Measurements from ENCODE around the gene ZNF148. TPM values are rescaled to one million over a fixed set of nuclear protein-coding genes. Genes with fewer than 3 reads are reported as not detected.

Gene ZNF148
- total RNA-seq, 4 donors from 2014 or later, result 10.7 to 25.9 (median 16.9) TPM

GRCh38 chr3:125260158-125260557, 115.0 kb downstream of the ZNF148 start:
- Histone ChIP-seq H3K27me3 (no peaks in the 10 kb centered on the region), H3K9me3 (peaks cover 0 to 10% (median 0%) of the 10 kb centered on the region in 3 donors), H3K36me3 (peaks cover 0 to 40% (median 0%) of the 10 kb centered on the region in 3 donors), H3K4me3 (no peak overlapping the region), H3K27ac (no peak overlapping the region), H3K4me1 (no peaks in the 10 kb centered on the region)
- TF ChIP-seq POLR2A (IDR thresholded peaks at IDR 0.05) (no peak), CTCF (IDR thresholded peaks at IDR 0.05) (no peak)
- WGBS, 2 donors, result 100% methylated on average over 2 of the region's 2 CpGs
- no peak for DNase-seq
- intact Hi-C loops (cut with DNase I), result no loop called here

DNA sequence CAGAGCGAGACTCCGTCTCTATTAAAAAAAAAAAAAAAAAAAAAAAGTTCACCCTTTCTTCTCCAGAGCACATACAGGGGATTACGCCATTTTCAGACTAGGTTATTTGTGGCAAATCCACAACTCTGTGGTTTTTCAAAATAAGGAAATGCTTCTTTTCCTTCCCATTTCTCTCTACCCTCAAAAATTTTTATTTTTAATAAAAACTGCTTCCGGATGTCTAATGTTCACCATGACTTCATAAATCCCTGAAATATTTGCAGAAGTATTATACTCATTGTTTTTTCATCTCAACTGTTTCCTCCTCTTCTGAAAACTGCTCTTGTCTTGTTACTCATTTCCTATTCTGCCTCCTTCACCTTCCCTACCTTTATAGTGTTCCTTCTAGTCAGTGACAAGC, 117.6 kb downstream of the ZNF148 start:
- no peak for DNase-seq
- TF ChIP-seq POLR2A (IDR thresholded peaks at IDR 0.05) (no peak), CTCF (IDR thresholded peaks at IDR 0.05) (no peak)
- Histone ChIP-seq H3K27ac (no peak overlapping the region), H3K4me1 (no peaks in the 10 kb centered on the region), H3K36me3 (peaks cover 0 to 27% (median 0%) of the 10 kb centered on the region in 3 donors), H3K4me3 (no peak overlapping the region), H3K27me3 (no peaks in the 10 kb centered on the region), H3K9me3 (peaks cover 0 to 10% (median 0%) of the 10 kb centered on the region in 3 donors)
- 83% methylated on average over 2 to 4 of the region's 4 CpGs for WGBS, 2 donors
- intact Hi-C loops (cut with DNase I), result no loop called here

DNA sequence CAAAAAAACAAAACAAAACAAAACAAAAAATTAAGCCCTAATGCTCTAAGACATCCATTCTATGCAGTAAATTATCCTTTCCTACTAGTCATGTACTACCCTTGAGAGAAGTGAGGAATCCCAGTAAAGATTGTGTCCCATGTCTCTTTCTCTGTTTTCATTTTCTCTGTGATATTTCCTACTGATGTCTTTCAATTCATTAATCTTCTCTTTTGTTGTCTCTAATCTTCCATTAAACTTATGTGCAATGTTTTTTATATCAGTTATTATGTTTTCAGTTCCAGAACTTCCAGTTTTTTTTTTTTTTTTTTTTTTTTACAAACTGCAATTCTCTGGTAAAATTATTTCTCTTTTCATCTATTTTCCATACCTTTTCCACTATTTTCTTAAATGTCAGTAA, 118.5 kb downstream of the ZNF148 start:
- no peak for DNase-seq
- Histone ChIP-seq H3K36me3 (peaks cover 0 to 27% (median 0%) of the 10 kb centered on the region in 3 donors), H3K4me3 (no peak overlapping the region), H3K9me3 (peaks cover 0 to 10% (median 0%) of the 10 kb centered on the region in 3 donors), H3K27me3 (no peaks in the 10 kb centered on the region), H3K4me1 (no peaks in the 10 kb centered on the region), H3K27ac (no peak overlapping the region)
- TF ChIP-seq CTCF (IDR thresholded peaks at IDR 0.05) (no peak), POLR2A (IDR thresholded peaks at IDR 0.05) (no peak)
- intact Hi-C loops (cut with DNase I), result no loop called here

DNA sequence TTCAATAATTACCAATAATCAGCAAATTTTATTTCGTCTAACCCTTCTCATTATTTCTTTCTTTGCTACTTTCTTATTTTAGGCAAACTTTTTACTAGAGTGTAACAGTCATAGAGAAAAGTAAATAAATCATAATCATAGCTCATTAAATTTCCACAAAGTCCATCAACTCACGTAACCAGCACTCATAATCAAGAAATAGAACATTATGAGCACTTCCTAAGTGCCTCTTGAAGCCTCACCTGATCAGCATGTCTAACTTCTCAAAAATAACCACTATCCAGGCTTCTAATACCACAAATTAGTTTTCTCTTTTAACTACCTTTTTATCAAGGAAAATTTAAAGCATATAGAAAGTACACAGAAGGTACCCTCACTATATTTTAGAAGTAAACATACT, 124.2 kb downstream of the ZNF148 start:
- intact Hi-C loops (cut with DNase I), result no loop called here
- H3K9me3 ChIP-seq, result no peaks in the 10 kb centered on the region
- 90 to 98% methylated on average over 2 of the region's 2 CpGs for WGBS, 2 donors

DNA sequence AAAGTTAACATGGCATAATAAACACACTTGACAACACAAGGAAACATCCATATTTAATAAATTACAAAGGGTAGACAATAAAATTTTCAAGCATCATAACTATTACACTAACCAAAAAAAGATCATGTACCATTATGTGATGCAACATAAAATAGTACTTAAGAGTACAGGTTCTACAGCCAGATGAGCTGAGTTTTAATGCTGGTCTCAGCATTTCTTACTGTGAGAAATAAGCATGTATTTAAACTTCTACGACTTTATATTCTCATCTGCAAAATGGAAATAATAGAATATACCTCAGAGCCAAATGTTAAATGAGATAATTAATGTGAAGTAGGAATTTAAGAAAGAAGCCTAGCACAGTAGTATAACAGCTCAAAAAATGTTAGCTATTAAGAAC, 128.9 kb downstream of the ZNF148 start:
- no peaks in the 10 kb centered on the region for H3K27me3 ChIP-seq
- H3K36me3 ChIP-seq, result peaks cover 0 to 6% (median 0%) of the 10 kb centered on the region in 3 donors
- H3K4me1 ChIP-seq, result no peaks in the 10 kb centered on the region
- no peak for DNase-seq
- no peaks in the 10 kb centered on the region for H3K9me3 ChIP-seq
- intact Hi-C loops (cut with DNase I), result no loop called here
- H3K27ac ChIP-seq, result no peak overlapping the region
- TF ChIP-seq POLR2A (IDR thresholded peaks at IDR 0.05) (no peak), CTCF (IDR thresholded peaks at IDR 0.05) (no peak)
- H3K4me3 ChIP-seq, result no peak overlapping the region
- WGBS, 2 donors, result 94 to 100% methylated on average over 1 of the region's 1 CpG

More for the DNA sequence above, 124.2 kb downstream of the ZNF148 start:
- no peak for TF ChIP-seq CTCF (IDR thresholded peaks at IDR 0.05)
- Histone ChIP-seq H3K36me3 (peaks cover 0 to 6% (median 0%) of the 10 kb centered on the region in 3 donors), H3K27ac (no peak overlapping the region), H3K4me1 (no peaks in the 10 kb centered on the region), H3K27me3 (no peaks in the 10 kb centered on the region), H3K4me3 (no peak overlapping the region)
- no peak for DNase-seq
